HG02870 (cell line): ENCODE measurements around the gene ZNF831.

Experiments used
- ATAC-seq: cut with Tn5 transposase; IDR thresholded peaks from one replicate; pipeline ENCODE4 v1.9.1; 2021; ENCODE audit warnings: mild to moderate bottlenecking, moderate library complexity; ENCODE audit not compliant: unreplicated experiment

The ZNF831 gene

GRCh38 chr20:59177266-59178250 is 13.9 kb downstream of the ZNF831 start:
- no peak for ATAC-seq

GRCh38 chr20:59178983-59179595 is 15.5 kb downstream of the ZNF831 start:
- ATAC-seq, result no peak

DNA sequence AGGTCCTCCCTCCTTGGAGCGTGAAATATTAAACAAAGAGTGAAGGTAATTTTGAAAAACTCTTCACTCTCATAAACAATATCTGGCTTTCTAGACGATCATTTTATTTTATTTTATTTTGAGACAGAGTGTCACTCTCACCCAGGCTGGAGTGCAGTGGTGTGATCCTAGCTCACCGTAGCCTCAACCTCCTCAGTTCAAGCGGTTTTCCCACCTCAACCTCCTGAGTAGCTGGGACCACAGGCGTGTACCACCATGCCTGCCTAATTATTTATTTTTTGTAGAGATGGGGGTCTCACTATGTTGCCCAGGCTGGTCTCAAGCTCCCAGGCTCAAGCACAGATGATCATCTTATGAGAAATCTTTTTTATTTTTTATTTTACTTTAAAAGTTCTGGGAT is 16.4 kb downstream of the ZNF831 start:
- ATAC-seq, result no peak

DNA sequence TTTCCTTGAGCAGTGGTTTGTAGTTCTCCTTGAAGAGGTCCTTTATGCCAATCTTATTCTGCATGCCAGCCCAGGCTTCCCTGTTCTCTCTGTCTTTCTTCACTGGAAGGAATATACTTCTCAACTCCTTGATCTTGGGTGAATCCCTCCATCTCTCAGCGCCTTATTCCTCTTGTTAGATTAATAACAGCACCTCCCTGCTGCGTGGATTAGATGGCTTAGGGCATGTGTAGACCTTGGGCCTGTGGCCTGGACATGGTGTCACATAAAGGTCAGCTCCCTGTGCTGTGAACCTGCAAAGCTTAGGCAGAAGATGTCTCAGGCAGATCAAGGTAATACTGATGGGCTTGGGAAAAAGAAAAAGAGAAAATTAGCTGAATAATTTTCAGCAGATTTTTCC is 18.3 kb downstream of the ZNF831 start:
- ATAC-seq, result no peak

DNA sequence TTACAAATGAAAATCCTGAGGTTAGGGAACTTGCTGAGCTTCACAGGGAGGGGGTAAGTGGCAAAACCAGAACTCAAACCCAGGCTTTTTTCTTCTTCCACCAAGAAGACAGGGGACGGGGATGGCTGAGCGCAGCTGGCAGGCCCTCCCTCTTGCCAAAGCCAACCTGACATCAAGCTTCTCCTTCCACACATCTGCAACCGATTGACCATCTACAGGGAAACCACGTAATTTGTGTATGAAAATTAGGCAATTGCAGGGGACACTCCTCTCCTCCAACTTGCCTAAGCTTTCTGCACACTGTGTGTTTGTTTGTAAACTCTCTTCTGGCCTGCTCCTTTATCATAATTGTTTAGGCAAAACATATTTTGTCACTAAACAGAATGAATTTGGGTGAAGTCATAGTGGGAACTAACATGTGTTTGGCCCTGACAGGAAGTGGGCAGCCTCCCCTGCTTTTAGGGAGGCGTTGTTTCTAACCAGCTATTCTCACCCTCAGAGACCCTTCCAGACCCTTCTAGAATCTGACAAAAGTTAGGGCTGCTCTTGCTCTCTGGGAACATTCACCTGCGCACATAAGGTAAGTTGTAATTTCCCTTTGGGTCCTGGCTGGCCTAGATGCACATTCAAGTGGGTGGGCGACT is 18.9 kb downstream of the ZNF831 start:
- ATAC-seq, result no peak

DNA sequence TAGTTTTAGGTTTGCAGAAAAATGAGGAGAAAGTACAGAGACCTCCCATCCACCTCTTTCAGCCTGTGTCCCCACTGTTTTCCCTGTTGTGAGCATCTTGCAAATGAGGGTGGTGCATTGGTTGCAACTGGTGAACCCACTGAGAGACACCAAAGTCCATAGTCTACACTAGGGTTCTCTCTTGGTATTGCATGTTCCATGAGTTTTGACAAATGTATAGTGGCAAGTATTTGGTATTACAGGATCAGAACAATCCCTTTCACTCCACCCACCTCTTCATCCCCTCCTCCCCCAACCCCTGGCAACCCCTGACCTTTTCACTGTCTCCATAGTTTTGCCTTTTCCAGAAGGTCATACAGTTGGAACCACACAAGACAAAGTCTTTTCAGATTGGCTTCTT is 20.1 kb downstream of the ZNF831 start:
- no peak for ATAC-seq

- ATAC-seq, result no peak
Measured at GRCh38 chr20:59184880-59185447, 21.3 kb downstream of the ZNF831 start.

DNA sequence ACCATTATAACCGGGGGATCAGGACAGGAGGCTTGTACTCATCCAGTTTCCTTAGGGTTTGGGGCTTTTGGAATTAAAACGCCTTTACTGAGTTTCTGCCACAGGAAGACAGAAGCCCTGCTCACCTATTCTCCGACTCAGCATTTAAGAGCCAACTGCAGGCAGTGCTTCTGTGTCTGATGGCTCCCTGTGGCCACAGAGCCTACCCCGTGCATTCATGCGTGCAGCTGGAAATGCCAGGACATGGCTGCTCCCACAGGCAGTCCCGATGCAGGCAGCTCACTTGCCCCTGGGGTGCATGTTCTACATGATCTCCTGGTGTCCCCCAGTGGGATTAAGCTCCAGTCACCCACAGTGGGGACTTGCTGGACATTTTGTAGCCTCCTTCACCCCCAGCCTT is 22.2 kb downstream of the ZNF831 start:
- no peak for ATAC-seq

DNA sequence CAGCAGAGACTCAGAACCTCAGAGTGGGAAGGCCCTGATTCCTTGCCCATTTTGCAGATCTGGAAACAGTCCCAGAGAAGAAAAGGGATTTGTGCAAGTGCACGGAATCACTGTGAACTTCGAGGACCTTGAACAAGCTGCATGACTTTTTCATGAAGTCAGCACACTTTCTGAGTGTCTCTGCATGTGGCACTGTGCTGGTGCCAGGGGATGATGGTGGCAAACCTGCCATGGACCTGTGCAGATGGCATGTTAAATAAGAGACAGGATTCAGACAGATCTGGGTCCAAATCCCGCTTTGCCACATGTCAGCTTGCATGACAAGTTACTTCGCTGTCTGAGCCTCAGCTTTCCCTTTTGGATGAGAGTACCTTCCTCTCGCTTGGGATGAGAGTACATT is 26.8 kb downstream of the ZNF831 start:
- ATAC-seq, result no peak

GRCh38 chr20:59191036-59191755 is 27.6 kb downstream of the ZNF831 start:
- no peak for ATAC-seq

- no peak for ATAC-seq
Measured at GRCh38 chr20:59191756-59192532, 28.3 kb downstream of the ZNF831 start.

DNA sequence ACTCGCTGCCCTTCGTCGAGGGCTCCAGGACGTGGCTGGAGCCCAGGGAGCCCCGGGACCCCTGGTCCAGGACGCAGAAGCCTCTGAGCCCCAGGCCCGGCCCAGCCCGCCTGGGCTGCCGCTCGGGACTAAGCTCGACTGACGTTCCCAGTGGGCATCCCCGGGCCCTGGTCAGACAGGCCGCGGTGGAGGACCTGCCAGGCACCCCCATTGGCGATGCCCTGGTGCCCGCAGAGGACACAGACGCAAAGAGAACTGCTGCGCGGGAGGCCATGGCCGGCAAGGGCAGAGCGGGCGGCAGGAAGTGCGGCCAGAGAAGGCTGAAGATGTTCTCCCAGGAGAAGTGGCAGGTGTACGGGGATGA is 28.9 kb downstream of the ZNF831 start:
- ATAC-seq, result no peak

DNA sequence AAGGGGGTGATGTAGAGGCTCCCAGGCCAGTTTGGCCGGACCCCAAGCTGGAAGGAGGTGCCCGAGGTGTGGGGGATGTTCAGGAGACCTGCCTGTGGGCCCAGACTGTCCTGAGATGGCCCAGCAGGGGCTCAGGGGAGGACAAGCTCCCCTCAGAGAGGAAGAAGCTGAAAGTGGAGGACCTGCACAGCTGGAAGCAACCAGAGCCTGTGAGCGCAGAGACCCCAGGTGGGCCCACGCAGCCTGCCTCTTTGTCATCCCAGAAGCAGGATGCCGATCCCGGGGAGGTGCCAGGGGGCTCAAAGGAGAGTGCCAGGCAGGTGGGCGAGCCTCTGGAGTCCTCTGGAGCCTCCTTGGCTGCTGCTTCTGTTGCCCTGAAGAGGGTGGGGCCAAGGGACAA is 29.7 kb downstream of the ZNF831 start:
- no peak for ATAC-seq

DNA sequence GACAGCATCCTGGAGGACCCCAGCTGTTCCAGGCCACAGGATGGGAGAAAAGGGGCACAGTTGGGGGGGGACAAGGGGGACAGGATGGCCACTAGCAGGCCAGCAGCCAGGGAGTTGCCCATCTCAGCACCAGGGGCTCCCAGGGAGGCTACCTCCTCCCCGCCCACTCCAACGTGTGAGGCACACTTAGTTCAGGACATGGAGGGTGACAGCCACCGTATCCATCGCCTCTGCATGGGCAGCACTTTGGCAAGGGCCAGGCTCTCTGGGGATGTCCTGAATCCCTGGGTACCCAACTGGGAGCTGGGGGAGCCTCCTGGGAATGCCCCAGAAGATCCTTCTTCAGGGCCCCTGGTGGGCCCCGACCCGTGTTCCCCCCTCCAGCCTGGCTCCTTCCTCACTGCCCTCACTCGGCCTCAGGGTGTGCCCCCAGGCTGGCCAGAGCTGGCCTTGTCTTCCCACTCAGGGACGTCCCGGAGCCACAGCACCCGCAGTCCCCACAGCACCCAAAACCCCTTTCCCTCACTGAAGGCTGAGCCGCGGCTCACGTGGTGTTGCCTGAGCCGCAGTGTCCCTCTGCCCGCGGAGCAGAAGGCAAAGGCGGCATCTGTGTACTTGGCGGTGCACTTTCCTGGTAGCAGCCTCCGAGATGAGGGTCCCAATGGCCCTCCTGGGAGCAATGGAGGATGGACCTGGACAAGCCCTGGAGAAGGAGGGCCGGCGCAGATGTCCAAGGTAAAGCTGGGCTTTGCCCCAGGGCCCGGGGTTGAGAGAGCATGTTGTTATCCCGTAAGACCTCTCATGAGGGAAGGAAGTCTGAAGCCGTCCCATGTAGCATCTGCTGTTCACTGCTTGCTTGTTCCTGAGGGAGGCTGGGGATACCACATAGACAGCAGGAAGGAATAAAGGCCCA is 30.7 kb downstream of the ZNF831 start:
- ATAC-seq, result no peak

GRCh38 chr20:59195316-59195993 is 31.8 kb downstream of the ZNF831 start:
- no peak for ATAC-seq

DNA sequence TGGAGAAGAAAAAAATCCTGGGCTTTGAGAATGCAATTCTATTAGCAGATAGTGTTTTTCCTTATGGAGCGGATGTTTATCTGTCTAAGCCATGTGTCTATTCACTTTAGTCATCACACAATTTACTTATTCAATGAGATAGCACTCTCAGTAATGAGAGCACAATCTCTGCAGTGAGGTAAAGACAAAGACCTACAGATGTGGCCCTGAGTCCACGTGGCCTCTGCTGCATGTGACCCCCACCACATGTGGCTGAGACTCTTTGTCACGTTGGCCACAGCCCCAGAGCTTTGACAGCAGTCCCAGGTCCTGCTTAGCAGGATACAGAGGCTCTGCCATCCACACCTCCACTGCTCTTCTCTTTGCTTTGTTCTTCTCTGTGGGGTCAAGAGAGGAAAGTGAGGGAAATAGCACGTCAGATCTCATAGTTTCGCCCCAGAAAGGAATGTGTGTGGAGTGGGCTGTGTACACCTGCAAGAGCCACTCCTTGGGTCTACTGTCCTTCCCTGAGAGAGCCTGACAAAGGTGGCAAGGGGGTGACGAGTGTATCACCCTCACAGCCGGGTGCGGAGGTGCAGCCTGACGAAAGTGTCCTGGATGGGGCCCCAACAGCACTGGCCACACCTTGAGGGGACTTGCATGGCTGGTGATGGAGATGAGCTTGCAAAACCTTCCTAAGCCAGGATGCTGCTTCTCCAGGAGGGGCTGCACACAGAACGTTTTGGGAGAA is 40.7 kb downstream of the ZNF831 start:
- no peak for ATAC-seq

DNA sequence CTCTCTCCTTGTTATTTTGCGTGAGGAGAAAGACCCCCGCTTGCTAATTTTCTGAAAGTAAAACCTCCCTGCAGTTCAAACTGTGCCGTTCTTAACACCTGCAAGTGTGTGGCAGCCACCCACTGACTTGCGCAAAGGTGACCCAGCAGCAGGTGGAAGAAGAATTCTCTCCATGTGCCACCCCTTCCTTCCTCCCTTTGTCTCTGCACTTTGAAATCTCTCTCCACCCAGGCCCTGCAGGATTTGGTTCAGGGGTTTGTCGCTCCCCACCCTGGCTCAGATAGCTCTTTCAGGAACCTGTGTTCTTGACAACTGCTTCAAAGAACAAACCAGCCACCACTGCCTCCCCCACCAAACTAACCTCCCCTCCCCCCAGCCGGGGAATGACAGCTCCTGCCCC is 41.4 kb downstream of the ZNF831 start:
- ATAC-seq, result no peak

GRCh38 chr20:59207235-59207634 is 43.6 kb downstream of the ZNF831 start:
- ATAC-seq, result no peak
